B cell (primary cell): ENCODE data around the gene HTR1D.

ENCODE experiments used
- EZH2 ChIP-seq: IDR thresholded peaks from 2 replicates; pipeline ENCODE4 v1.6.1; 2012; ENCODE audit warnings: borderline replicate concordance, low read depth, mild to moderate bottlenecking, moderate library complexity, low read length; ENCODE audit not compliant: insufficient read depth, poor library complexity, severe bottlenecking
- TF ChIP-seq, protein P1 (sequence below): fragments of 200-600 bp; IDR thresholded peaks from one replicate; pipeline ENCODE4 v1.8.0; 2022; ENCODE audit warnings: antibody characterized with exemption, mild to moderate bottlenecking

DNA sequence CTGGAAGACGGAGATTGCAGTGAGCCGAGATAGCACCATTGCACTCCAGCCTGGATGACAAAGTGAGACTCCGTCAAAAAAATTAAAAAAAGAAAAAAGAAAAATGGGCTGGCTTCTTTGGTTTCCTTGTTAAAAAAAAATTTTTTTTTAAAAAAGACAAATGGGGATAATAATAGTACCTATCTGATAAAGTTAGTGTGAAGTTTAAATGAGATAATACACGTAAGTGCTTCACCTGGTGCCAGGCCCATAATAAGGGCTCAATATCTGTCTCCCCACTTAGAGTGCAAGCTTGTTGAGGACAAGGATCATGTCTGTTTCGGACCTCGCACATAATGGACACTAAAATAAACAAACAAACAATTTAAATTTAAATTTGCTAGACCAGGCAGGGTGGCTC, 30.0 kb upstream of the HTR1D start:
- TF ChIP-seq, protein P1, sequence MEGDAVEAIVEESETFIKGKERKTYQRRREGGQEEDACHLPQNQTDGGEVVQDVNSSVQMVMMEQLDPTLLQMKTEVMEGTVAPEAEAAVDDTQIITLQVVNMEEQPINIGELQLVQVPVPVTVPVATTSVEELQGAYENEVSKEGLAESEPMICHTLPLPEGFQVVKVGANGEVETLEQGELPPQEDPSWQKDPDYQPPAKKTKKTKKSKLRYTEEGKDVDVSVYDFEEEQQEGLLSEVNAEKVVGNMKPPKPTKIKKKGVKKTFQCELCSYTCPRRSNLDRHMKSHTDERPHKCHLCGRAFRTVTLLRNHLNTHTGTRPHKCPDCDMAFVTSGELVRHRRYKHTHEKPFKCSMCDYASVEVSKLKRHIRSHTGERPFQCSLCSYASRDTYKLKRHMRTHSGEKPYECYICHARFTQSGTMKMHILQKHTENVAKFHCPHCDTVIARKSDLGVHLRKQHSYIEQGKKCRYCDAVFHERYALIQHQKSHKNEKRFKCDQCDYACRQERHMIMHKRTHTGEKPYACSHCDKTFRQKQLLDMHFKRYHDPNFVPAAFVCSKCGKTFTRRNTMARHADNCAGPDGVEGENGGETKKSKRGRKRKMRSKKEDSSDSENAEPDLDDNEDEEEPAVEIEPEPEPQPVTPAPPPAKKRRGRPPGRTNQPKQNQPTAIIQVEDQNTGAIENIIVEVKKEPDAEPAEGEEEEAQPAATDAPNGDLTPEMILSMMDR, result no peak
- no peak for TF ChIP-seq EZH2
